ENCODE measurements around the gene CDKN2A.

GRCh38 chr9:21943464-21943863, 50.7 kb downstream of the CDKN2A start:
- TF ChIP-seq CTCF (conservative IDR thresholded peaks at IDR 0.05; ENCODE audit: low read length) (no peak), EZH2phosphoT487 (IDR thresholded peaks at IDR 0.05; ENCODE audit: borderline replicate concordance) (no peak)

All from Loucy (cell line).